ENCODE results near the gene NXF1.

NXF1 gene

DNA sequence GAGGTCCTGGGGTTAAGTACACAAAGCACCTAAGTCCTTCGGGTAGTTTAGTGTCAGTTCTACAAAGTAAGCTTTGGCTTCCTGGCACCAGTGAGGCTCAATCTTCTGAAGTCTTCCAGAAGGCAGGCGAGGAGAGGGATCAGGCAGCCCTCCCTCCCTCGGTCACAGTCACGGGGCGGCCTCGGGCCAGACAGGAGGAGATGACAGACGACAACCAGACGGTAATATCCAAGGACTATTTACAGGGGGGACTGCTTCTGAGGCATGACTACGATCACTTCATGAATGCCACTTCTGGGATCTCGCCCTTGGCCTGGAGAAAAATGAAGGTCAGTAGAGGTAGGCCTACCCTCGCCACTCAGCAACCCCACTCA, 13.1 kb downstream of the NXF1 start:
- peak; percentile 23 for DNase-seq (ENCODE audit: extremely low read depth, insufficient read length)
- H3K27me3 ChIP-seq (replicated peaks; ENCODE audit: control insufficient read depth, insufficient read depth, low read length) = no peaks in the 10 kb centered on the region
- peaks cover 25% of the 10 kb centered on the region for H3K36me3 ChIP-seq (ENCODE audit: control insufficient read depth, insufficient read depth, low read length)
- TF ChIP-seq, protein P1, sequence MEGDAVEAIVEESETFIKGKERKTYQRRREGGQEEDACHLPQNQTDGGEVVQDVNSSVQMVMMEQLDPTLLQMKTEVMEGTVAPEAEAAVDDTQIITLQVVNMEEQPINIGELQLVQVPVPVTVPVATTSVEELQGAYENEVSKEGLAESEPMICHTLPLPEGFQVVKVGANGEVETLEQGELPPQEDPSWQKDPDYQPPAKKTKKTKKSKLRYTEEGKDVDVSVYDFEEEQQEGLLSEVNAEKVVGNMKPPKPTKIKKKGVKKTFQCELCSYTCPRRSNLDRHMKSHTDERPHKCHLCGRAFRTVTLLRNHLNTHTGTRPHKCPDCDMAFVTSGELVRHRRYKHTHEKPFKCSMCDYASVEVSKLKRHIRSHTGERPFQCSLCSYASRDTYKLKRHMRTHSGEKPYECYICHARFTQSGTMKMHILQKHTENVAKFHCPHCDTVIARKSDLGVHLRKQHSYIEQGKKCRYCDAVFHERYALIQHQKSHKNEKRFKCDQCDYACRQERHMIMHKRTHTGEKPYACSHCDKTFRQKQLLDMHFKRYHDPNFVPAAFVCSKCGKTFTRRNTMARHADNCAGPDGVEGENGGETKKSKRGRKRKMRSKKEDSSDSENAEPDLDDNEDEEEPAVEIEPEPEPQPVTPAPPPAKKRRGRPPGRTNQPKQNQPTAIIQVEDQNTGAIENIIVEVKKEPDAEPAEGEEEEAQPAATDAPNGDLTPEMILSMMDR (IDR thresholded peaks at IDR 0.05; ENCODE audit: insufficient read depth, low read length, poor library complexity, severe bottlenecking) = no peak
- peak overlapping the region; percentile 90; the same call in 1 of the 2 replicates for H3K4me3 ChIP-seq (replicated peaks; ENCODE audit: low read depth, low read length)

DNA sequence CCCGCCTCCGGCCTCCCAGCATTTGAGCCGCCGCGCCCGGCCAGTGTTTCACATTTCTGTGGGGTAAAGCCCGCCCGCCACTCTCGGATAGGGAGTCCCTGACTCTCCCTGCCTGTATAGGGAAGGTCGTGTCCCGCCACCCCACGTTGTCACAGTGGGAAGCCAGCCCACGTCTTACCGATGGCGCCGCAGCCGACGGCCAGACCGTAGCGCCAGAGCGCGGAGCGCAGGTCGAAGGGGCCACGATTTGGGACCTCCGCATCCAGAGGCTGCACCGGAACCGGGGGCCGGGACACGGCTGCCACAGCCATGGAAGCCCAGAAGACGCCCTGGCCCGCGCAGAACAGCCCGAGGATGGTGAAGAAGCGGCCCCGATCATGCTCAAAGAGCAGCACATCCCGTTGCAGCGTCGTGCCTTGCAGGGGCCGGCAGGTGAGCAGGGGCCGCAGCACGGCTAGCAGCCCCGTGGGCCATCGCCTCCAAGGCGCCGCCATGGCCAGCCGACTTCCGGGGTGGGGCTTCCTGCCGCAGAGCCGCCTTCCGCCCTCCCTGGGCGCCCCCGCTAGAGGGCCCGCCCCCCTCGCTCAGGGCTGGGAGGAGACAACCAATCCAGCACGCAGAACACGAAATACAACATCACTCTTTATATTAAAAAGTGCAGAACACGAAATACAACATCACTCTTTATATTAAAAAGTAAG, 13.6 kb downstream of the NXF1 start, which contains the start of gene TMEM223:
Gene TMEM223 (minus strand): TSS at position 506 of the 701 bp plus-strand sequence. CDS start 12 bp downstream, at position 494.
- H3K36me3 ChIP-seq (ENCODE audit: control insufficient read depth, insufficient read depth, low read length) = peaks cover 25% of the 10 kb centered on the region
- DNase-seq (ENCODE audit: extremely low read depth, insufficient read length) = peak; percentile 86
- peak within 1 kb of the TSS; percentile 90 for H3K4me3 ChIP-seq (replicated peaks; ENCODE audit: low read depth, low read length)
- H3K27me3 ChIP-seq (replicated peaks; ENCODE audit: control insufficient read depth, insufficient read depth, low read length) = no peaks in the 10 kb centered on the region
- TF ChIP-seq, protein P1 (IDR thresholded peaks at IDR 0.05; ENCODE audit: insufficient read depth, low read length, poor library complexity, severe bottlenecking) = no peak

DNA sequence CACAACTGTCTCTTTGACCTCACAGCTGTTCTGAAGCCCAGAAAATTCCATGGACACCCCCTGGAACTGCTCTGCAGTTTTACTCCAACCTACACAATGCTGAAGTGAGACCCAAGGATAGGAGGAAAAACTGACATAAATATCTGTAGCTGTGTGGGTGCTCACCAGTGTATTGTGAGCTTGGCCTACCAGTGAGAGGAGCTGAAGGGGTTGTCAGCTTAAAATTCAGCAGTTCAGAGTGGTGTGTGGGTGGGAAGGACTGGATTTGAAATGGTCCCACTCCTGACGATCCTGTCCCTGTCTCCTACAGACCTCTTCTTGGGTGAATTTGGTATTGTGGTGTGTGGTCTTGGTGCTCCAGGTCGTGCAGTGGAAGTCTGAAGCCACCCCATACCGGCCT, 15.7 kb downstream of the NXF1 start:
- H3K27me3 ChIP-seq (replicated peaks; ENCODE audit: control insufficient read depth, insufficient read depth, low read length) = no peaks in the 10 kb centered on the region
- TF ChIP-seq, protein P1 (IDR thresholded peaks at IDR 0.05; ENCODE audit: insufficient read depth, low read length, poor library complexity, severe bottlenecking) = no peak
- H3K4me3 ChIP-seq (replicated peaks; ENCODE audit: low read depth, low read length) = no peak overlapping the region
- DNase-seq (ENCODE audit: extremely low read depth, insufficient read length) = no peak
- peaks cover 18% of the 10 kb centered on the region for H3K36me3 ChIP-seq (ENCODE audit: control insufficient read depth, insufficient read depth, low read length)

DNA sequence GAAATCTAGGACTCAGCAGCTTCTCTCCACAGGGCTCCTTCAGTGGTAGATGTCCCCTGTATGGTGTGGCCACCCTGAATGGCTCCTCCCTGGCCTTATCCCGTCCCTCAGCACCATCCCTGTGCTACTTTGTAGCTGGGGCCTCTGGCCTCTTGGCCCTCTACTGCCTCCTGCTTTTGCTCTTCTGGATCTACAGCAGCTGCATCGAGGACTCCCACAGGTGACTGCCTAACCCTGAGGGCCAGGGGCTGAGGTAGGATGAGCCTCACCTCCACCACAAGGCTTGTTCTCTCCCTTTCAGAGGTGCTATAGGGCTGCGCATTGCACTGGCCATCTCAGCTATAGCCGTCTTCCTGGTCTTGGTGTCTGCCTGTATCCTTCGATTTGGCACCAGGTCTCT, 16.2 kb downstream of the NXF1 start:
- Histone ChIP-seq H3K36me3 (ENCODE audit: control insufficient read depth, insufficient read depth, low read length) (peaks cover 16% of the 10 kb centered on the region), H3K4me3 (replicated peaks; ENCODE audit: low read depth, low read length) (no peak overlapping the region; the same call in 1 of the 2 replicates), H3K27me3 (replicated peaks; ENCODE audit: control insufficient read depth, insufficient read depth, low read length) (no peaks in the 10 kb centered on the region)
- TF ChIP-seq, protein P1 (IDR thresholded peaks at IDR 0.05; ENCODE audit: insufficient read depth, low read length, poor library complexity, severe bottlenecking) = no peak
- no peak for DNase-seq (ENCODE audit: extremely low read depth, insufficient read length)

DNA sequence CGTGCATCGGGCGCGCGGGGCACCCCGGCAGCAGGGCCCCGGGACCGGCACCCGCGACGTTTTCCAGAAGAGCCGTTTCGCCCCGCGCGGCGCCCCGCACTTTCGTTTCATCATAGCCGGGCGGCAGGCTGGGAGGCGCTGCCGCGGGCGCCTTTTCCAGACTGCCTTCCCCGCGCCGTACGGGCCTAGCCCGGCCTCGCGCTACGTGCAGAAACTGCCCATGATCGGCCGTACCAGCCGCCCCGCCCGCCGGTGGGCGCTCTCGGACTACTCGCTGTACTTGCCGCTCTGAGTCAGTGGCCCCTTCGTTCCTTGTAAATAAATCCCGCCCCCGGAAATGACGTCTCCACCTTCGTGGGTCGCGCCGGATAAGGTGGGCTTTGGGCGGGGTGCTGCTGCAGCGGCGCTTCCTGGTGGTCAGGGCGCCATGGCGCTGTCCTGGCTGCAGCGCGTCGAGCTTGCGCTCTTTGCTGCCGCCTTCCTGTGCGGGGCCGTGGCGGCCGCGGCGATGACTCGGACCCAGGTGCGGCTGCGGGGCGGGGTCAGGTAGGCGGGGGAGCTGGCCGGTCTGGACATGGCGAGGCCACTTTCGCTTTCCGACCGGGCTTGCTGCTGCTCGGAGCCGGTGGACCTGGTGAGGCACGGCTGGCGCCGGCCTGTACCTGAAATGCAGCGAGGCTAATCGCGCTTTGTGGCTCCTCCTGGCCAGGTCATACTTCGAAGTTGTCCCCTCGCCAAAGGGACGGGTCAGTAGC, 18.1 kb downstream of the NXF1 start, which contains the start of gene TMEM179B:
Gene TMEM179B (plus strand): TSS at position 398 of the 755 bp plus-strand sequence. CDS start 30 bp downstream, at position 428.
- Histone ChIP-seq H3K4me3 (replicated peaks; ENCODE audit: low read depth, low read length) (peak within 1 kb of the TSS; percentile 98), H3K36me3 (ENCODE audit: control insufficient read depth, insufficient read depth, low read length) (peaks cover 8% of the 10 kb centered on the region), H3K27me3 (replicated peaks; ENCODE audit: control insufficient read depth, insufficient read depth, low read length) (no peaks in the 10 kb centered on the region)
- DNase-seq (ENCODE audit: extremely low read depth, insufficient read length) = peak; percentile 95
- TF ChIP-seq, protein P1 (IDR thresholded peaks at IDR 0.05; ENCODE audit: insufficient read depth, low read length, poor library complexity, severe bottlenecking) = peak; percentile 80

Measured in GM06990 (cell line).